Fibroblast of skin of right quadriceps (primary cell): ENCODE data around the gene CRYM.

Source experiments
- DNase-seq: peaks from one replicate; pipeline ENCODE4 v3.0.0-alpha.2; 2013

The CRYM gene

DNA sequence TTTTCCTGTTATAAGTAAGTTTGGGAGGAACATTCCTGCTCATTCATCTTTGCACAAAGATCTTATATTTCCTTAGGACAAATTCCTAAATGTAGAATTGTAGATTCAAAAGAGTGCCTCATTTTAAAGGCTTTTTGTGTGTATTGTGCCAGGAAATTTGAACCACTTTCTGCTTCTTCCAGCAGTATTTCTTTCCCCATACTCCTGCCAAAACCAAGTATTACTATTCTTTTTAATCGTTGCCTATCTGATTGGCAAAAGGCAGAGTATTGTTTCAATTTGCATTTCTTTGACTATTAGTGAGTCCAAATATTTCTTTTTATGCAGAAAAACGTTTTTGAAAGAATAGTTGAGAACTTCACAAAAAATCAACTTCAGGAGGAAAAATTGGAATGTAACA, 35.3 kb downstream of the CRYM start:
- DNase-seq, result no peak

DNA sequence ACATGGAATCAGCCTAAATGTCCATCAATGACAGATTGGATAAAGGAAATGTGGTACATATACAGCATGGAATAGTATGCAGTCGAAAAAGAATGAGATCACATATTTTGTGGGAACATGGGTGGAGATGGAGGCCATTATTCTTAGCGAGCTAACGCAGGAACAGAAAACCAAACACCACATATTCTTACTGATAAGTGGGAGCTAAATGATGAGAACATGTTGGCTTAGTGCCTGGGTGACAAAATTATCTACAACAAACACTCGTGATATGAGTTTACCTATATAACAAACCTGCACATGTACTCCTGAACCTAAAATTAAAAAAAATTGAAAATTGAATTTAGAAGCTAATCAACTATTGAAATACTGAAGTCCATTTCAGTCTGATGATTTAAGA, 38.4 kb downstream of the CRYM start:
- no peak for DNase-seq

- DNase-seq, result no peak
Measured at GRCh38 chr16:21236831-21237230, 41.3 kb downstream of the CRYM start.

DNA sequence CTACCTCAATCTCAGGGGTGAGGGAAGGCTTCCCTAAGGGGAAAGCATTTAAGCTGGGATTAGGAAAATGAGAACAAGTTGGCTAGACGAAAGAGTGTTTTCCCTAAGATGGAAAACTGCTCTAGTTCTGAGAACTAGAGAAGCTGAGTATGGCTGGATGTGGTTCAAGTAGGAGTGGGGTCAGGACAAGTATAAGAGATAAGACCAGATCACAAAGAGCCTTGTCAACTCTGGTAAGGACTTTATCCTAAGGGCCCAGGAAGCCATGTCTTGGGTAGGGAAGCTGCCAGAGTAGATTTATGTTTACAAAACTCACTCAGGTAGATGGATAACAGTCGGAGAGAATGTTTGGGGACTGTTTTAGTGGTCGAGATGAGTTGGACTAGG, 42.9 kb downstream of the CRYM start:
- DNase-seq, result no peak

GRCh38 chr16:21233521-21234150, 44.5 kb downstream of the CRYM start, which contains the start of gene ANKS4B:
Gene ANKS4B (plus strand): TSS chr16:21233699. CDS start chr16:21233738, 39 bp downstream.
- DNase-seq, result no peak

GRCh38 chr16:21233045-21233520, 45.0 kb downstream of the CRYM start:
- DNase-seq, result no peak

DNA sequence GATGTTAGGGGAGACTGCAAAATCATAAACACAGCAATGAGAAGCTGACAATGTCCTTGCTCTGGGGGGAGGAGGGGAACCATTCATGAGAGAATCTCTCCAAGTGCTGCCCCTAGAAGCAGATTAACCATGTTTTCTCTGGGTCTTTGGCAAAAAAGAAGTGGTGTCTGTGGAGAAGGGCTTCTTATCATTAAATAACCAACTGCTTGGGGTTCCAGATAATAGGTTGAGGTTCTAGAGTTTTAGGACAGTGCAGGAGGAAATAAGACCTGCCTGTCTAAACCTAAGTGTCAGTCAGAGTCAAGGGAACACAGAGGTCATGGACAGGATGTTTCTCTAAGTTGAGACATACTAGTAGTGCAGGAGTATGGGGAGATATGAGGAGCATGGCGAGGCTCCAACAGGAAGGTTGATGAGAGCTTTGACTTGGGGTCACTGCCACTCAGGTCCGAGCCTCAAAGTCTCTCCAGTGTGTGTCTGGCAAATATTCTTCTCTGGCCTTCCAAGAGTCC, 49.7 kb downstream of the CRYM start:
- DNase-seq, result no peak

- no peak for DNase-seq
Measured at GRCh38 chr16:21227866-21228265, 50.2 kb downstream of the CRYM start.

DNA sequence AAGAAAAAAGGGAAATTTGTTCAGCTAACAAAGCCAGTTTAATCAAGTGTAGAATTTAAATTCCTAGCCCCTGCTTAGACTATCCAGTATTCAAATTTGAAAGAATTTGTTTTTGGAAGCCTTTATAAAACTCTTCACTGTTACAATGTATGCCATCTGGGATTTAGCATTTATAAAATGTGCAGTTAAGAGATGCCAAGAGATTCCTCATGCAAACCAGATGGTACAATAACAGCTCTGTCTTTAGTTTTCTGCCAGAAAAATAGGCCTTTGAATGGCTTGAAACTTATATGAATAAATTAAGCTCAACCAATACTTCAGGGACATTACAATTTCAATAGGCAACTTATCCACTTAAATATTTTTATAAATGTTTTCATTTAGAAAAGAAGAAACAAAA, 51.3 kb downstream of the CRYM start:
- no peak for DNase-seq

DNA sequence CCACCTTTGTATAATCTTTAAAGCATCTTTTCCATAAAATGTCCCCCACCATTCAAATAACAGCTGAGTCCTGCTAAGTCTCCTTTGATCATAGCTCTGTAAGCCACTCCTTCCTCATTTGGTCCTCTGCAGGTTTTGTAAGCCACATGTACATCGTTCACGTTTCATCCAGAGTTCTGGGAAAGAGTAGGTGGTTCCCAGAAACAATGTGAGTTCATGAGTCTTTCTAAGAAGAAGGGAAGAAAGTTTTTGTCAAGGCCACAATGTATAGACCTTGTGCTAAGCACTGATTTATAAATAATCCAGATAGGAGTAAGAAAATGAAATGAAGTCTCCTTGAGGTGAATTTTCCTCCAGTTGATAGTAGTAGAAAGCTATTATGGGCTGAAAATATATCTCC, 53.3 kb downstream of the CRYM start:
- no peak for DNase-seq

DNA sequence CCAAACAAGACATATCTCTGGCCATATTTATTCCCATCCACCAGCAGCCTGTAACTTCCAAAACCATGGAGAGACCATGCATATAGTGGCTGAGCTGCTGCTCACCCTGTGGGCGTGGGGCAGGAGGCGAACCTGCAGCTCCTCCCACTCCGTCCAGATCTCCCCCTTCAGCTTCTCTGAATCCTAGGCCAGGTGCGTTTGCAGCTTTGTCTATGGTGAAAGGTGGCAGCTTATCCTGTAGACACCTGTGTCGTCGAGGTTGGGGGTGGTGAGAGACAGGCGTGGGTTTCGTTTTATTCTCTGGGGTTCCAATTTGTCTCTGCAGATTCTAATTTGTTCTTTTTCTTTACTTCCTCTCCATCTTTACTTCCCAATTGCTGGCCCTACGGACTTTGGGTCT, 54.3 kb downstream of the CRYM start:
- no peak for DNase-seq

- DNase-seq, result no peak
Measured at GRCh38 chr16:21222495-21223337, 55.4 kb downstream of the CRYM start.

GRCh38 chr16:21219551-21219950, 58.5 kb downstream of the CRYM start:
- DNase-seq, result no peak

DNA sequence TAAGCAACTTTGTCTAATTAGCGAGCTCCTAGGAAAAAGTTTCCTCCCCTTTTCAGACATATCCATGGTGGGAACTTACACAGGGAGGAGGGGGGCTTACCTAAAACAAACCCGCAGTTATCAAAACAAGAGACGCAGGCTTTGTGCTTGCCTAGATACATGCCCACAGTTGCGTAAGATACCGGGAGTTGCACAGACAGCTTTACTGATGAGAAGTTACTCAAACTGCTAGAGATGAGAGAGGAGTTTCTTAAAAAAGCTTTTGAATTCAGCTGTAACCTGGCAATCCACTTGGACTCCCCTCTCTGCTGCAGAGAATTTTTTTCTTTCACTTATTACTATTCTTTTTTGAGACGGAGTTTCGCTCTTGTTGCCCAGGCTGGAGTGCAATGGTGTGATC, 59.9 kb downstream of the CRYM start:
- DNase-seq, result no peak

DNA sequence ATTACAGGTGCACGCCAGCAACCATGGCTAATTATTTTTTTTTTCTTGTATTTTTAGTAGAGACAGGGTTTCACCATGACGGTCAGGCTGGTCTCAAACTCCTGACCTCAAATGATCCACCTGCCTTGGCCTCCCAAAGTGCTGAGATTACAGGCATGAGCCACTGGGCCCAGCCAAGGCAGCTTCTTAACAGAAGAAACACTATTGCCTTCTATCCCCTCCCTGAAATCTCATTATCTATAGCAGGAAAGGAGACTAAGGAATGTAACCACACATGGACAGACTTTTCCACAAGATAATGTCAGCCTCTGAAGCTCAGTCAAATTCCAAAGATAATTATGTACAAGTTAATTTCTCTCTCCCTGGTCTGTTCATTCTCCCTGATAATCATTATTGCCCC, 61.0 kb downstream of the CRYM start:
- DNase-seq, result no peak

GRCh38 chr16:21214086-21214485, 64.0 kb downstream of the CRYM start:
- DNase-seq, result no peak

GRCh38 chr16:21211486-21211885, 66.6 kb downstream of the CRYM start, which contains the start of gene ZP2:
Gene ZP2 (minus strand): TSS chr16:21211574. CDS start chr16:21211547, 27 bp downstream.
- DNase-seq, result no peak
